HG02798 (cell line): Measurements from ENCODE around the gene LDHAL6B.

Experiments
- ATAC-seq: cut with Tn5 transposase; IDR thresholded peaks from one replicate; pipeline ENCODE4 v1.9.1; 2021; ENCODE audit warnings: mild to moderate bottlenecking; ENCODE audit not compliant: unreplicated experiment, poor library complexity

Gene LDHAL6B

GRCh38 chr15:59210186-59210585 is 3.5 kb downstream of the LDHAL6B start:
- no peak for ATAC-seq

DNA sequence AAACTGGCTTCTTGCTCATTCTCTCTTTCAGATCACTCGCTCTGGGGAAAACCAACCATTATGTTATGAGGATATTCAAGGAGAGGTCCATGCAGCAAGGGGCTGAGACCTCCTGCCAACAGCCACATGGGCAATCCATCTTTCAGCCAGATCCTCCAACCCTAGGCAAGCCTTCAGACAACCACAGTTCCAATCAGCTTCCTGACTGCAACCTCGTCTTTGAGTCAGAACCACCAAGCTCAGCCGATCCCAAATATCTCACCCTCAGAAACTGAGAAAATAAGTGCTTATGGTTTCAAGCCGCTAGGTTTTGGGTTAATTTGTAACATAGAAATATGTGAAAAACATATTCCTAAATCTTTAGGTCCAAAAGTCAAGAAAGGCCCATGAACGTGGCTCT is 10.3 kb downstream of the LDHAL6B start:
- ATAC-seq: no peak

GRCh38 chr15:59217876-59218498 is 11.3 kb downstream of the LDHAL6B start:
- ATAC-seq: no peak

DNA sequence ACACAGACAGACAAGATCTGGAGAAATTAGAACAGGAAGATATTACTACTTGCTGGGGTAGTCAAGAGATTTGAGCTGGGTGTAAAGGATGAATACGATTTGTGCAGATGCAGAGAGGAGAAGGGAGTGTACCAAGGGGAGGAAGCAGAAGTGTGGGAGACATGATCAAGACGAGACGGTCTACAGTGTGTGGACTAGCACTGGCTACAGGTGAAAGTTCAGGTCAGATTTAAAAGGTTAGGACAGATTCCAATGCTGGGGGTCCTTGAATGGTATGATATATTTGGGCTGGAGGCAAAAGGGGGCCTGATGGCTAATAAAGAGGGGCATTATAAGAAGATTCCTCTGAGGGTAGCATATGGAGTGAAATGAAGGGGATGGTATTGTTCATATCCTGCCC is 12.1 kb downstream of the LDHAL6B start:
- no peak for ATAC-seq

- ATAC-seq: no peak
Observed at GRCh38 chr15:59221511-59222505, 15.2 kb downstream of the LDHAL6B start.

DNA sequence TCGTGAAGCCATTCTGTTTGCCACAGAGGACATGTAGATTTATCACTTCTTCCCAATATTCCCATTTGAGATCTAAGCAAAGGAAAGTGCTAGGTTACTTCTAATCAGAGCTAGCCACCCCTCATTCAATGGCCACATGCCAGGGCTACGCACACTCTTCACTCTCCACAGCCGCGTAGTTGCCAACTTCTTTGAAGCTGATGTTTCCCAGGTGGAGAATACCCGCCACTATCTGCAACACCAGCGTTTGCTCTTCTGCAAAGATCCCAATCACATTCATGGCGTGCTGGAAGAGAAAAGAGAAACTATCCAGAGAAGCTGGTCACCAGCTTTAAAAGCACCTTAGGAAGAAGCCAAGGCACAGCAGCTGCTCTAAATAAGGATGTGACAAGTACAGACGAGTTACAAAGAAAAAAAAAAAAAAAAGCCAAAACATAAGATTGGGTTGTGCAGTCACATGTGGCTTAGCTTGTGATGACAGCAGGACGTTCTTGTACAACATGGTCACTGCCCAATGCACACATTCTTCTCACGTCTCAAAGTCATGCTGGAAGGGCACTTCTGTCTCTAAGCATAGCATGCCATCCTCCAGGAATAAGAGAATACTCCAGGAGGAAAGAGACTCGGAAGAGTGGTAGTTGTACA is 16.4 kb downstream of the LDHAL6B start:
- ATAC-seq: no peak

DNA sequence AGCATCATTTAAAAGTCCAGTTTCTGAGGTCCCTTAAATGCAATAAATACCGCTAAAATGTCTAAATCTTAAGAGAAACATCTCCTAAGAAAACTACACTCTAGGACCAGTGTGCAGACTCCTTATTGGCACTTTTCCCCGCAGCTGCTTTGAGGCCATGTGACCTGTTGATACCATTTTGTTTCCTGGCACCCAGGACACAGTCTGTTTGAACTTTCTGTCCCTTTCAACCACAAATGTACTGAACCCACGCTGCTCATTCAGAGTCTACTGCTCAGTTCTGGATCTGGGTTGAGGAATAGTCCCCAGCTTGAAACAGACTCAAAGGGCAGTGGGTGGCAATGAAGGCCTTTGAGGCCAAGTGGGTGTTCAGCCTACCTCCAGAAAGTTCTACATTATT is 17.1 kb downstream of the LDHAL6B start:
- ATAC-seq: no peak

DNA sequence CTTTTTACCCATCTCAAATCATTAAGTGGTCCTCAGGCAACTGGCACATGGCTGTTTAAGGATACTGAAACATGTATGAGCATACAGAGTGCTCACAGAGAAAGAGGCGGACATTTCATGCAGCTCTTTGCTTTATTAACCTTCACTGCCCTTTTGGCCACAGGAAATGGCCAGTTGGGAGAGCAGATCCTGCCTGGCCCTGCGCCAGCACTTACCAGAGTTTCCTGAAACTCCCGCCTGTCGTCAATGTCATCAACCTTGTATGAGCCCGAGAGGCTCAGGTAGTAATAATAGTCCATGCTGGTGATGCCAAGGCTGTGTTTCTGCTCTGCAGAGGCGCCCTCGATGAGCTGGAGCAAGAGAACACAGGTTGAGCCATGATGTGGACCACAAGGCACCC is 17.8 kb downstream of the LDHAL6B start:
- ATAC-seq: no peak

GRCh38 chr15:59227021-59227420 is 20.4 kb downstream of the LDHAL6B start:
- no peak for ATAC-seq

DNA sequence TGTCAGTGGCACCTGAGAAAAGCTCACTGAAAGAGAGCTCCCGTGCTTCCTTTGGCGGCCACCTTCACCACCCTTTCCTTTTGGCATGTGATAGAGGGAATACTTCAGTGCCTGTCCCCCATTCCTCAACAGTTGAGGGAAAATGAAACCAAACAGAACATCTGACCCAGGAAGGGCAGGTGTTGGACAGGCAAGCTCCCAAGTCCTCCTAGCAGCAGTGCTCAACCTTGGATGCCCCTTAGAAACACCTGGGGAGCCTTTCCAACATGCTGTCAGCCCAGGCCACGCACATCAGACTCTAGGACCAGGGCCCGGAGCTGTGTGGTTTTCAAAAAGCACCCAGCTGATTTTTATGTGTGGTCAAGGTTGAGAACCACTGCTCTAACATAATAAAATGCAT is 22.4 kb downstream of the LDHAL6B start:
- ATAC-seq: no peak

DNA sequence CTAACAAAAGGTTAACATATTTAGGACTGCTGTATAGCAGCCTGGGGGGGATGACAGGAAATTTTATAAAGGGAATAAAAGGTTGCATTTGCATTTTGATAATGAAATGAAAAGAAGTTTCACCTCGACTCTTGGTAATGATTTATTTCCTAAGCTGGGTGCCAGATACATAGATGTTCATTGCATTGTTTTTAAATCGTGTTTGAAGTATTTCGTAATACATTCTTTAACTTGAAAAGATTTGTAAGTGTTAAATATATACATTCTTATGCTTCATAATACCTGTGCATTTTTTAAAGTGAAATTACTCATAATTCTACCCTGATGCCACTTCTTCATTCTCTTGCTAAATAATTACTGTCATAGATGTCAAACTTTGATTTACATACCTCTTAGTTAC is 22.8 kb downstream of the LDHAL6B start:
- ATAC-seq: no peak

DNA sequence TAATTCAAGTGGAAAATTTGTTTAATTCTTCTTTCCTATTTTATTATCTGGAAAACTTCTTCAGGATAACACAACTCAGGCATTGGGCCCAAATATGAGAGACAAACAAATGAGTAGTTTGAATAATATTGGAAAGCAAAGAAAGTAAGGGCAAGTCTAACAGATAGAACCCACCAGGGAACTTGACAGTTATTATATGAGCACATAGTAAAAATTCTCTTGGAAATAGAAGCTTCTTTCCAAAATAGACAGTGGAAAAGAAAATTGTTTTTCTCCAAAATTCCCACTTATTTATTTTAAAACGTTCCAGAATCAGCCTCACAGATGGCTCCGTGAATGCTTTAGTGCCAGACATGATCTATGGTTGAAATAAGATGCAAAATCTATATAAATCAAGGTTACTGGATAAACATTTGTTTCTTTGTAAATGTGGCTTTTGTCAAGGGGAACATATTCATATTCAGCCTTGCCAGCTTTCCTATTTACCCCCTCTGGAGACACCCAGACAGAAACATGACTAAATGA is 23.9 kb downstream of the LDHAL6B start:
- no peak for ATAC-seq

GRCh38 chr15:59232476-59232875 is 25.8 kb downstream of the LDHAL6B start:
- ATAC-seq: no peak

- no peak for ATAC-seq
Observed at GRCh38 chr15:59236394-59236793, 29.8 kb downstream of the LDHAL6B start.

DNA sequence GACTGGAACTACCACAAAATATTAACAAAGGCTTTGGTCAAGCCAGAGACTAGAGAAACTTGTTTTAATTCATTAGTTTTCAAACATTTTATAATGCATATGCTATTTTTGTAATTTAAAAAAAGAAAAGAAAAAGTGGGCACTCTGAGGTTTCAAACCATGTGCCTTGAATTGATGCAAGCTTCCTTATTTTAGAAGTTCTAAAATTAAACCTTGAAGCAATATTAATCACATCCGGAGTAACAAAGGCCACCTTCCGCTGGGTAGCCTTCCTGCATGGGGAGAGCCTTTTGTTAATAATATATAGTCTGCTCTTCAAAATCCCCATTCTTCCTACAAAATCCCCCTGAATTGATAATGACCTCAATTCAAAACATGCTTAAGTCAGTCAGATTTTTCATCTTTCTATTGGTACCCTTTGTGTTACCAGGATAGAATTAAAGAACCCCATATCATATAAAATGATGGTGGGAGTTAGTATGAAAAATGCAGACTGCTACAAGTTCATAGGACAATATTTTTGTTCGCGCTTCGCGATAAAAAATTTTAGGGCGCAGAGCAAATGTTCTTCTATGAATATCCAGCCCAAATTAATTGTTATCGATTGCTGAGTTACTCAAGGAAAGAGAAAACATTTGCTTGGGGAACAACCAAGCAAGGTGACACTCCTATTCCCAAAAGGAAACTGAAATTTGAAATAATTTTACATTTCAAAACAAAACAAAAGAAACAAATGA is 30.6 kb downstream of the LDHAL6B start:
- peak; percentile 73 for ATAC-seq

- ATAC-seq: peak; percentile 59
Observed at GRCh38 chr15:59237924-59238331, 31.3 kb downstream of the LDHAL6B start.

- ATAC-seq: no peak
Observed at GRCh38 chr15:59240036-59240435, 33.4 kb downstream of the LDHAL6B start.

DNA sequence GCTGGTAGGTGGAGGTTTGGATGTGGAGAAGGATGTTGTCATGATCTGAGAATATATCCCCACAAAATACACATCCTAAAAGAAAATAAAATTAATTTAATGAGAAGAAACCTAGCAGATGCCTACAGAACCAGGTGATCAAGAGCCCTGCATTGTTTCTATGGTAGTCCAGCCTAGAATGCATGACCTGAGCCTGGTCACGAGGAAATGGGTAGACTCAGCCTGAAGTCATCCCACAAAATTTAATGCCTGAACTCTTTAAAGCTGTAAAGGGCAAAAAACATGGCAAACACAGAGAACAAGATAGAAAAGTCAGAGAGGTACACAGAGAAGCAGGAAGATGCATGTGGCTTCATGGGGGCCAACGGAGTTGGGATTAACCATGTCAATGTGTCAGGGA is 36.0 kb downstream of the LDHAL6B start:
- ATAC-seq: no peak

GRCh38 chr15:59243622-59244021 is 37.0 kb downstream of the LDHAL6B start:
- ATAC-seq: no peak

DNA sequence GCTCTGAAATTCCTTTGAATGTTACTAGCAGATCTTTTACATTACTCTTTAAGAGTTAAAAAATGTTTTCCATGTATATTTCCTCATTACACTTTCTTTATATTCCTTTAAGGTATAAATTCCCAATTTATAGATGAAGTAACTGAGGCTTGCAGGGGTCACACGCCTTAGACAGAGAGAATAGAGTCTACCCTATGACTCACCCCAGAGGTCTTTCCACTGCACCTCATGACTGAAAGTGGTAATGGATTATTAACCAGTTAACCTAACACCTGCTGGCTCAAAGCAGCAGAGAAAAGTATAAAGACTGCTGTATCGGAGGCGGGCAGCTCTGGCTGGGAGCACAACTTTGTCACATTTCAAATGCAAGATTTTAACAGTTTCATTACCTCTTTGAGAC is 37.7 kb downstream of the LDHAL6B start:
- ATAC-seq: peak; percentile 94
